HT-29 (cell line): ENCODE results near the gene GSTM3. TPM values are rescaled to one million over a fixed set of nuclear protein-coding genes. Genes with fewer than 3 reads are reported as not detected.
"Not testable (repeated sequence)": the region's sequence is repeated elsewhere in the genome, so short reads cannot be mapped to it uniquely, and the experiment has no call there.

Source experiments
- DNase-seq: peaks from one replicate; pipeline ENCODE4 v3.0.0-alpha.2; 2015; ENCODE audit warnings: low spot score
- total RNA-seq: library from RNA; depleted of rRNA; stranded (reverse); fragments of >200 nt; shearing (Covaris generic); gene quantifications from 2 replicates; pipeline ENCODE4 v1.2.3, GENCODE V29; 2014

Gene GSTM3
- total RNA-seq, 1 experiment from 2014 or later = not detected

- no peak for DNase-seq
Observed at GRCh38 chr1:109775398-109775797, 34.6 kb upstream of the GSTM3 start.

- no peak for DNase-seq
Observed at GRCh38 chr1:109773900-109774485, 33.2 kb upstream of the GSTM3 start.

GRCh38 chr1:109773203-109773899 lies 32.5 kb upstream of the GSTM3 start:
- DNase-seq = peak; percentile 89

DNA sequence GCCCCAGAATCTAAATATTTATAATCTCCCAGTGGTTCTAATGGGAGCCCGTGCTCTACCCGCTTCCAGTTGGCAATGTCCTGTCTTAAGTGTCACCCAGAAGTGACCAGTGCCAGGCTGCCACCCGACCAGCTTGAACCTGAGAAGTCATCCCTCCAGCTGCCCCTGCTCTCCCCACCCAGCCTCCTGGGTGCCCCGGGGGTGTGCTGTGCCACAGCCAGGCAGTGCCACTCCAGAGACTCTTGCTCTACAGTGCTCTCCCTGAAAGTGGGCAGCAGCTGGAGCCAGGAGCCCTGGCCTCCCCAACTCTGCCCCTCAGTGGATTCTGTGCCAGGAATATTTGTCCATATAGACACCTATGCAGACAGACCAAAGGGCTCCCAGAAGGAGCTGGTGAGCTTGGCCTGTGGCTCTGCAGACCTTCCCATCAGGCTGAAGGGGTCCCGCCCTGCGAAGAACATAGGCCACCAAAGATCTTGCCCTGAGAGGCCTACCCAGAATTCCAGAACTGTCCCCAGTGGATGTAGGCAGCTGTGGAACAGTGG lies 31.9 kb upstream of the GSTM3 start:
- DNase-seq = no peak

DNA sequence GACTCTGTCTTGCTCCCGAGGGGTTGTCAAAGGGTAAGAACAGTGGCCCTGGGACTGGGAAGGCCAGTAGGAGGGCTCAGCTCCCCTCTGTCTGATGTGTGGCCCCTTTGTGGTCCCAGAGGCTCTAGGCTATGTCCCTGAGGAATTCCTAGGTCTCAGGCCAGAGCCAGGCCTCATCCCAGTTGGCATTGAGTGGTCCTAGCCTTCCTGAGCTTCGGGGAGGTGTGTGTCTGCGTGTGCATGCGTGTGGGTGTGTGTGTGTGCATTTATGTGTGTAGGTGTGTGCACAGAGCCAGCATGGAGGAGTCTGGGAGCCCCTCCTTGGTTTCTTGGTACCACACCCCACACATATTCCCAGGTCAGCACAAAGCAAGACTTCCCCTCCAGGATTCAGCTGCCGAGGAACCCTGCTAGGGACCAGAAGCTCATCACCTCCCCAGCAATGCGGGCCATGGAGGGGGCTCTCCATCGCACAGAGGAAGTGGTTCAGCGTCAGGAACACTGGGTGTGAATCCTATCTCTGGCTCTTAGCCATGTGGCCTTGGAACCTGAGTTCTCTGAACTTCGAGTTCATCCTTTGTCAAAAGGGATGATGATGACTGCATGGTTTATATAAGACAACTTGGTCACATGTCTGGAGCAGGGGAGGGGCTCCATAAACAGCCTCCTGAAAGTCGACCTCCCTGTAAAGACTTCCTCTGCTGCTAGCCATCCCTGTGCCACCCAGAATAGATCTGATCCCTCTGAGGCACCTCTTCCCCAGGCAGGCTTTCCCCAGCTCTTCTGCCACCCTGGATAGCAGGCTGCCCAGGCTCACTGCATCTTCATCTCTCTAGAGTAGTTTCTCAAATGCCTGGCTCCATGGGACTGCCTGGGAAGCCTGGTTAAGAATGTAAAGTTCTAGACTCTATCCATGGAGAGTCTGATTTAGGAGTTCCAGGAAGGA lies 31.1 kb upstream of the GSTM3 start:
- DNase-seq = no peak

GRCh38 chr1:109770331-109771095 lies 29.7 kb upstream of the GSTM3 start:
- no peak for DNase-seq

DNA sequence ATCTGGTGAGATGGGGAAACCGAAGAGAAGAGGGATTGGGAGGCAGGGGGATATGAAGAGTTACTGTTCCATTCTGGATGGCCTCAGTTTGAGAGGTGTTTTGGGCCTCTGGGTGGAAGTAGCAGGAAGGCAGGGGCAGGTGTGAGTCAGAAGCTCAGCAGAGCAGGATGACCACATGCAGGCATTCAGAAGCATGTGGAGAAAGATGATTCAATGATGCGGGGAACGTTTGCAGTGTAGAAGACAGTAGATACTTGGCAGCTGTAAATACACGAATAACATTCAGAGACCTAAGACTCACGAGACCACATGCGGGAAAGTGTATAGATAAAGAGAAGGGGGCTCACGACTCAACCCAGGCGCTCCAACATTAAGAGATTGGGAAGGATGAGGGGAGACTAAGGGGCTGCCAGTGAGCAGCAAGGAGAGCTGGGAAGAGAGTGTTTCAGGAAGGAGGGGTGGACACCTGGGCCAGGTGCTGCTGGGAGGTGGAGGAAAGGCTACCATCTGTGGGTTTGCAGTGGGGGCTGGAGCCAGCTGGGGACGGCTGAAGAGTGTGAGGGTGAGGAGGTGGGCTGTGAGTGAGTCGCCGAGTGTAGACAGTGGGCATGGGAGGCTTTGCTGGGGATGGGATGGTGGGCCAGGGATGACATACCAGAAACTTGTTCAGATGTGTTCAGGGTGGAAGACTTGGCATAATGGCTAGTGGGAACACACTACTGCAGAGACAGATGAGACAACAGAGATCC lies 28.7 kb upstream of the GSTM3 start:
- no peak for DNase-seq

- no peak for DNase-seq
Observed at GRCh38 chr1:109768820-109769219, 28.0 kb upstream of the GSTM3 start.

DNA sequence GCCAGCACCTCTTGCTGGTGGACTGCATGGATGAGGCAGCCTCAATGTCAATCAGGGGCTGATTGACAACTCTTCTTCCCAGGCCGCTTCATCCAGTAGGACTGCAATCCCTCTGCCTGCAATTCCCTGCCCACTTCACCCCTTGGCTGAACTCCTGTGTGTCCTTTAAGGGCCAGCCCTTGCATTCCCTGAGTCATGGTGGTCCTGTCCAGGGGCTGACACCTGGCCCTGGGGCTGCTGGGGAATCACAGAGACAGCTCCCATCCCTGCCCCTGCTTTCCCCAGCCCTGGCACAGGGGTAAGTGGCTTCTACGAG lies 27.5 kb upstream of the GSTM3 start:
- DNase-seq = no peak

- DNase-seq = no peak
Observed at GRCh38 chr1:109767637-109768334, 26.9 kb upstream of the GSTM3 start.

GRCh38 chr1:109766991-109767636 lies 26.3 kb upstream of the GSTM3 start:
- DNase-seq = not testable (repeated sequence)

- DNase-seq = no peak
Observed at GRCh38 chr1:109765896-109766615, 25.2 kb upstream of the GSTM3 start.

DNA sequence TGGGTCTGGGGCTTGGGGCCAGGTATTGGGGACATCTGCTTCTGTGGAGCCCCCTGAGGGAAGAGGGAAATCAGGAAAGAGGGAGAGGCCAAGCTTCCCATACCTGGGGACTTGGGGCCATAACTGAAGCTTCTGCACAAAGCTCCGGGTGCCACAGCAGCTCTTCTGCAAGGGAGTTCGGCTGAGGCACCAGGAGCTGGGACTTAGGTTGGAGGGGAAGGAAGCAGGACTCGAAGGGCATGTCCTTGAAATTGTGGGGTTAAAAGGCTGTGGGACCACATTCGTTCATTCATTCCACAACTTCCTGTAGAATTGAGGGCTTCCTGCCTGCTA lies 24.6 kb upstream of the GSTM3 start:
- DNase-seq = no peak

DNA sequence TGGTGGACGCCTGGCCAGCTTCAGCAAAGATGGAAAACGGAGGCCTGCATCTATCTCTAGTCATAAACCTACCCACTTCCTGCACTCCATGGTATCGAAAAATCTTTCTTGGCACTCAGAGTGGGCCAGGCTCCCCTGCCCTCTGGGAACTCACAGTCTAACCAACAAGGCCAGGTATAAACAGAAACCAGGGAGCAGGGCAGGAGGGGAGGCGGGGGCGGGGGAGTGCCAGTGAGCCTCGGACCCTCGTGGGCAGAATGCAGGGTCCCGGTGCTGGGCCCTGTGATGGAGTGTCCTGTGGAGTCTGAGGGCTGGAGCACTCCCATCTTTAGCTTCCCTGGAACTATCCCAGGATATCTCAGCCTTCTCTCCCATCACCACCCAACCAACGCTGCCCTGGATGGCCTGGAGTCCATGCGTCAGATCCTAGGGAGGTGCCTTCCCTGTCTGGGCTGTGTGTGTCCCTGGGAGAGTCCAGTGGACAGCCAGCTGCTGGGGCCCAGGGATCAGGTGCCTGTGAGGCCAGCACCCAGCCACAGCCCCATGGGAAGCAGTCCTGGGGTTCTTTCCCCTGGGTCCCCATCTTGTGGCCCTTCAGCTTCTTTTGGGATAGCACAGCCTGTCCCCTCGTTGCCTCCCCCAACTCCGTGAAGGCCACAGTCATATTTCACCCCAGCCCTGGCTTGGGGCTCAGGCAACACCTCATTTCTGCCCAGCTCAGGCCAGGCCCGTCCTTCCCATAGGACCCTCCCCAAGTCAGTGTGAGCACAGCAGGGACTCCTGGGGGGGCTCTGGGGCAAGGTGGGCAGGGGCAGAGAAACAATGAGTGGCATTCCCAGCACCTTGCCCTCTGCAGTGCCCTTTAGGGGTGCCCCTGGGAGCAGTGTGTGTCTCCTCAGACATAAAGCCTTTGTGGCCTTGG lies 24.0 kb upstream of the GSTM3 start:
- no peak for DNase-seq

GRCh38 chr1:109763646-109764415 lies 23.0 kb upstream of the GSTM3 start, which contains the start of gene EPS8L3:
TSS of gene EPS8L3 (minus strand) at chr1:109763923. CDS start at chr1:109761749, 2,174 bp downstream.
- DNase-seq = peak; percentile 93

- peak; percentile 77 for DNase-seq
Observed at GRCh38 chr1:109762821-109763645, 22.2 kb upstream of the GSTM3 start.
